H1 (cell line): ENCODE data around the gene ZNF81. TPM values are rescaled to one million over a fixed set of nuclear protein-coding genes. Genes with fewer than 3 reads are reported as not detected.

ENCODE experiments used
- RNF2 ChIP-seq: fragments of 200-900, 300-1000 bp; sonication (generic); IDR thresholded peaks from 2 replicates; pipeline ENCODE4 v1.7.1; 2016; ENCODE audit warnings: borderline replicate concordance, low read depth, mild to moderate bottlenecking, antibody characterized with exemption, low read length; ENCODE audit not compliant: poor library complexity, severe bottlenecking; ENCODE audit errors: missing control alignments
- SP1 ChIP-seq: IDR thresholded peaks from 2 replicates; pipeline ENCODE4 v1.6.1; 2011; ENCODE audit warnings: low read depth, low read length
- YY1 ChIP-seq: IDR thresholded peaks from 2 replicates; pipeline ENCODE4 v1.6.1; 2011; ENCODE audit warnings: low read depth, mild to moderate bottlenecking, low read length
- polyA plus RNA-seq, 7 experiments: library from polyadenylated mRNA; depleted of rRNA in 3 of 7; stranded (reverse) in 5 of 7; unstranded in 2 of 7; fragments of >200 nt in 5 of 7; fragments of 200-250 nt in 2 of 7; gene quantifications; 1 replicate in 5 of 7; 2 replicates in 1 of 7; 4 replicates in 1 of 7; pipeline versions ENCODE4 v1.2.1 to v1.2.3, GENCODE V29; 2011 to 2013; ENCODE audit warnings: missing spikeins in 2 of 7, mixed read lengths in 2 of 7
- total RNA-seq: library from RNA; stranded (reverse); fragmentation: NEBNext Ultra II Directional; extraction: Animal tissue kit (Norgen Biotek cat#: 25700); gene quantifications from 2 replicates; pipeline ENCODE4 v1.2.1, GENCODE V29; 2021

The ZNF81 gene
- total and polyA plus RNA-seq, 2 of the 8 experiments (the other 6 are each of a cell fraction or from before 2014, with no cell fraction given) = 3.4 to 10.0 TPM

GRCh38 chrX:47817421-47817820 is 19.3 kb upstream of the ZNF81 start (continued):
- TF ChIP-seq RNF2 (no peak), YY1 (no peak), SP1 (no peak)
